Stimulated activated CD8-positive, alpha-beta memory T cell treated with anti-CD3 and anti-CD28 coated beads, Interleukin-15, amount 100 ng/mL, for 4 hours (primary cell): Measurements from ENCODE around the gene KIF1A.

Experiments
- DNase-seq, 2 donors: peaks; one replicate each; pipeline ENCODE4 v3.0.0-alpha.2; 2020; ENCODE audit warnings: low read depth in 2 of 2

Gene KIF1A

GRCh38 chr2:240819858-240820606 is at the start of gene KIF1A:
KIF1A (minus strand) TSS chr2:240820219; CDS start chr2:240797752, 22,467 bp downstream.
- DNase-seq: no peak

GRCh38 chr2:240869109-240869955 is 49.3 kb upstream of the KIF1A start:
- no peak for DNase-seq

GRCh38 chr2:240868286-240869108 is 48.5 kb upstream of the KIF1A start, which contains the start of gene AGXT:
AGXT (plus strand) TSS chr2:240868824; CDS start chr2:240868866, 42 bp downstream.
- no peak for DNase-seq

- no peak for DNase-seq
These were observed 45.4 kb upstream of the KIF1A start for GRCh38 chr2:240865391-240865790.

- no peak for DNase-seq
These were observed 44.5 kb upstream of the KIF1A start for GRCh38 chr2:240864475-240864874.

GRCh38 chr2:240861547-240861946 is 41.5 kb upstream of the KIF1A start:
- DNase-seq: no peak

GRCh38 chr2:240858871-240859270 is 38.9 kb upstream of the KIF1A start:
- no peak for DNase-seq

GRCh38 chr2:240858321-240858720 is 38.3 kb upstream of the KIF1A start:
- DNase-seq: no peak

GRCh38 chr2:240857039-240858008 is 37.3 kb upstream of the KIF1A start:
- no peak for DNase-seq

GRCh38 chr2:240856151-240856980 is 36.3 kb upstream of the KIF1A start:
- DNase-seq: no peak

GRCh38 chr2:240855670-240856069 is 35.7 kb upstream of the KIF1A start:
- DNase-seq: no peak

GRCh38 chr2:240852671-240853314 is 32.8 kb upstream of the KIF1A start:
- DNase-seq: no peak

GRCh38 chr2:240851078-240851991 is 31.3 kb upstream of the KIF1A start:
- peak; percentile 45 to 47 for DNase-seq

GRCh38 chr2:240850756-240851077 is 30.7 kb upstream of the KIF1A start:
- no peak for DNase-seq

- DNase-seq: no peak
These were observed 30.0 kb upstream of the KIF1A start for GRCh38 chr2:240850026-240850425.

- no peak for DNase-seq
These were observed 29.1 kb upstream of the KIF1A start for GRCh38 chr2:240848900-240849680.

- no peak for DNase-seq
These were observed 27.8 kb upstream of the KIF1A start for GRCh38 chr2:240847817-240848216.
